Stimulated activated CD4-positive, alpha-beta T cell treated with anti-CD3 and anti-CD28 coated beads, TNF-alpha, amount 100 ng/mL, for 1 hour (primary cell): ENCODE measurements around the gene CSF2RB.
"Not testable (repeated sequence)": the region's sequence is repeated elsewhere in the genome, so short reads cannot be mapped to it uniquely, and the experiment has no call there.

Source experiments
- DNase-seq, 3 donors: peaks; one replicate each; pipeline ENCODE4 v3.0.0-alpha.2; 2020; ENCODE audit warnings: low read depth in 3 of 3, low spot score in 1 of 3

CSF2RB gene

GRCh38 chr22:36965696-36966095 lies 52.3 kb downstream of the CSF2RB start:
- no peak for DNase-seq

DNA sequence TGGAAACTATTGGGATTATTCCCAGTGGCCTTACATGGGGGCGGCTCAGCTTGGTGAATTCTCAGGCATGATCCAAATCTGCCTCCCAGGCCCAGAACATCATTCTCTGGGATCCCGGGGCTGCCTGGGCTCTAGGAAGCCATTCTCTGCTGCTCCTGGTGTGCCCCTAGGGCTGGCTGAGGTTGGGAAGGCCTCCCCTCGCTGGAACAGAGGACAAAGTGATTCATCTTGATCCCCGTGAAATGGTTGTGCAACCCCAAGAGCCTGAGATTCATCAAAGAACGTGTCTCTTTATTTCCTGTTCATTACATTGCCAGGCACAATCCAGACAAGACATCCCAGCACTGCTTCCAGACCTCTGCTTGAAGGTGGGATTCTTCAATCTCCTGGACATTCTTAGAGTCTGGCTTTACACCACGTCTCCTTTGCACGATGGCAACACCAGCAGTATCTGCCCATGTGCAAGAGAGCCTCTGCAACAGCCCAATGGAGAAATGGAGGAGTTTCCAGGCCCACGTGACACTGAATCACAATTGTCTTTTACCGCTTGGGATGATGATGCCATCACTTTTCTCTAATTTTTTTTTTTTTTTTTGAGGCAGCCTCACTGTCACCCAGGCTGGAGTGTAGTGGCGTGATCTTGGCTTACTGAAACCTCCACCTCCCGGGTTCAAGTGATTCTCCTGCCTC lies 53.6 kb downstream of the CSF2RB start:
- no peak for DNase-seq

DNA sequence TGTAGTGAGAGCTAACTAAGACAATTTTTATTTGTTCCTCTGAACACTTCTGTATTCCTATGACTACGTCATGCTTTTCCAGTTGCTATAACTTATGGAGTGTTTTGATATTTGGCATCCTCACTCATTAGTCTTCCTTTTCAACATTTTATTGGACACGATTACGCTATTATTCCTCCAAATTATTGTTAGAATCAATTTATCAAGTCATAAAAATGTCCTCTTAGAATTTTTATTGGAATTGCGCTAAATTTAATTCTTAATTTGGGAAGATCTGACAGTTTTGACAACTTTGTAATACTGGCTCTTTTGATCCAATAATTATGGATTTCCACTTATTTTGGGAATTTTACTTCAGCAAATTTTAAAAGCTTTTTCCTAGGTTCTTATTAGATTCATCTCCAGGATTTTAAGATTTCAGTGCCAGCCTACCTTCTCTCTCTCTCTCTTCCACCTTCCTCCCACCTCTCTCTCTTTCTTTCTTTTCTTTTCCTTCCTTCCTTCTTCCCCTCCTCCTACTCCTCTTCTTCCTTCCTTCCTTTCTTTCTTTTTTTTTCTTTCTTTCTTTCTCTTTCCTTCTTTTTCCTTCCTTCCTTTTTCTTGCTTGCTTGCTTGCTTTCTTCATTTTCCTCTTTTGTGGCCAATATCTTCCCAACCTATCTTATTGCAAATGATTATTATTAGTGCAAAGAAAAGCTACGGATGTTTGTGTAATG lies 55.0 kb downstream of the CSF2RB start:
- DNase-seq = no peak

- no peak for DNase-seq
Observed at GRCh38 chr22:36971341-36972125, 58.1 kb downstream of the CSF2RB start.

GRCh38 chr22:36976606-36977005 lies 63.2 kb downstream of the CSF2RB start:
- DNase-seq = no peak

DNA sequence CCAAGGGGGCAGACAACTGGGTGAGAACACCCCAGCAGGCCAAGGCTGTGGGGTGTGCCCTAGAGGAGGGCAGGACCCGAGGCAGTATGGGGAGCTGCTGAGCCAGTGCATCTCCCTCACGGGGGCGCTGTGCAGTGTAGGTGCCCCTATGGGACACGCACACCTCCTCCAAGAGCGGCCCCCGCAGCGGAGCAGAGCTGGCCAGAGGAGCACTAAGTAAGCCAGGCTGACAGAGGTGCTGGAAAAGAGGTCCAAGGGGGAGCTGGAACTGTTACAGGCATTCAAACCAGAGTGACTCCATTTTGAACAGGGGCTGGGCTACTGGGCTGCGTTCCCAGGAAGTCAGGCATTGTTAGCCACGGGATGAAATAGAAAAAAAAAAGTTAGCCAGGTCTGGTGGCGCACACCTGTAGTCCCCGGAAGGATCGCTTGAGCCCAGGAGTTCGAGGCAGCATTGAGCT lies 64.0 kb downstream of the CSF2RB start:
- DNase-seq = peak; percentile 22 to 77 (median 41)

- peak; percentile 71 to 84 (median 79) for DNase-seq
Observed at GRCh38 chr22:36977947-36978660, 64.7 kb downstream of the CSF2RB start.

- no peak for DNase-seq
Observed at GRCh38 chr22:36979016-36979910, 65.8 kb downstream of the CSF2RB start.

- DNase-seq = no peak
Observed at GRCh38 chr22:36981247-36981775, 67.9 kb downstream of the CSF2RB start.

DNA sequence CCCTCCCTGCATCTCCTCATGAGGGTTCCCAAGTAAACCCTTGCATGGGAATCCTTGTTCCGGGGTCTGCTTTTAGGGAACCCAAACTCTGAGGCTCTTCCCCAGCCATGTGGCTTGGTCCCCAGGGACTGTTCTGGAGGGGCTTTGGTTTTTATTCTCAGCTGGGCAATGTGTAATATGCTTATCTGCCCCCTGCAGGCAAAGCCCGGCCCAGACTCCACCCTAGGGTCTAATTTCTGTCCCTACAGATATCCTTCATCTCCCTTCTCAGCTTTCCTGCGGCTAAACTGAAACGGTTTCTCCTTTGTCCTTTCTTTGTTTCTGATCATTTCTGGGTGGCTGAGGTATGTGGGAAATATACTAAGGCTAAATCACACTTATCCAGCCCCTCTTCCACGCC lies 68.7 kb downstream of the CSF2RB start:
- no peak for DNase-seq

GRCh38 chr22:36985211-36985889 lies 71.9 kb downstream of the CSF2RB start:
- DNase-seq = no peak

DNA sequence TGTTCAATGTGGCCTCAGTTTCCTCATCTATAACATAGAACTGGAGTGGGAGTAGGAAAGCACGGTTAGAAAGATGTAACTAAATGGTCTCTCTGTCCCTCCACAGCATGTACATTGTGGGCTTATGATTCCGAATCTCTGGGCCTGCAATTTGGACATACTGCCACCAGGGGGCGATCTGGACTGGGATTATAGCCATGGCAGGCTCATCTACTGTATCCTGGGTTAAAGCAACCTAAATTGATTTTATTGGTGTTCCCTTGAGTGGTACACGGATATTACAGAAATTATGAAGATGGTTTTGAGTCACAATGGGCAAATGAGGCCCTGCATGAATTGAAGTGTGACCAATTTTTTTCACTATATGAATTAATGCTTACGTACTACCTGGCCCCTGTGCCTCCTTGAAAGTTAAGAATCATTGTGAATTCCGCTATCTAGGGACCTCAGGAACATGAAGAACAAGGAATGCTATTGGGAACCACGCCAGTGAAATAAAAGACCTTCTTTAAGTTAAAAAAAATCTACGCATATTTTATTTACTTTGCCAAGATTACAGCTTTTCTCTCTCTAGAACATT lies 72.9 kb downstream of the CSF2RB start:
- DNase-seq = peak in 1 of 3 donors; percentile 14

DNA sequence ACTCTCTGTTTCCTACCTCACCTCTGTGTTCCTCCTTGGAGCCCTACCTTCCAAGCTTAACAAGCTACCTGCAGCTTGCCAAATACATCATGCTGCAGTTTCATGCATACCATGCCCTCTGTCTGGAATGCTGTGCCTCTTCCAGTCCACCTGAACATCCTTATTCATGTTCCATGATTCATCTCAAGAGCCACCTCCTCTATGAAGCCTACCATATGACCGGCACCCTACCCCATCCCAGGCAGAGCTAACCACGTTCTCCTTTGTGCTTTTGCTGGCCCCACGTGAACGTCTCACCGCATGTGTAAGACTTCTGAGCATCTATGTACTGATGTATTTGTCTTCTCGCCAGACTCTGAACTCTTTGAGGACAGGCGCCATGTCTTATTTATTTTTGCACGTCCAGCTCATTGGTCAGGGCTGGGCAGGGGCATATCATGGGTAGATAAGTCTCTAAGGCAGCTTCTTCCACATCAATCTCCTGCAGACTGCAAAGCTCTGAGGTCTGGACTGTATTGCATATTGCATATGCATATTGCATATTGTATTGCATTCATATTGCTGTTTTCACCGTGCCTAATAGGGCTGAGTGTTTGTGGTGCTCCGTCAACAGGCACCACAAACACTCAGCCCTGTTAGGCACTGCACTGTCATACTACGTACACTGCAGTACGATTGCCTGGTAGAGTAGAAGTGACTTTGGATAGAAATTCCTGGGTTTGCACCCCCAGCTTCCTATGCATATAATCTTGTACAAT lies 74.8 kb downstream of the CSF2RB start:
- no peak for DNase-seq

DNA sequence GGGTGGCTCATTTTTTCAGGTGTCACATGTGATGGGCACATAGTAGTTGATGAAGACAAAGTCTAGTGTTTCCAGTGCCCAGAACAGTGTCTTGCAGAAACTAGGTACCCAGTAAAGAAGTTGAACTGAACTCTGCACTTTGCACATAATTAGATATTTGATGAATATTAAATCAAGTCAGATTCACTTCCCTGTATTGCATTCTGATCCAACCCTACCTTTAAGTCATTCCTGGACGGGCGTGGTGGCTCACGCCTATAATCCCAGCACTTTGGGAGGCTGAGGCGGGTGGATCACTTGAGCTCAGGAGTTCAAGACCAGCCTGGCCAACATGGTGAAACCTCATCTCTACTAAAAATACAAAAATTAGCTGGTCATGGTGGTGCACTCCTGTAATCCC lies 75.6 kb downstream of the CSF2RB start:
- DNase-seq = not testable (repeated sequence)
